GM21360 (cell line): ENCODE data around the gene THBS2.

ENCODE experiments used
- ATAC-seq: cut with Tn5 transposase; IDR thresholded peaks from one replicate; pipeline ENCODE4 v1.9.1; 2021; ENCODE audit warnings: mild to moderate bottlenecking, moderate library complexity; ENCODE audit not compliant: unreplicated experiment

The THBS2 gene

GRCh38 chr6:169251371-169251802 lies 2.3 kb downstream of the THBS2 start:
- ATAC-seq: no peak

DNA sequence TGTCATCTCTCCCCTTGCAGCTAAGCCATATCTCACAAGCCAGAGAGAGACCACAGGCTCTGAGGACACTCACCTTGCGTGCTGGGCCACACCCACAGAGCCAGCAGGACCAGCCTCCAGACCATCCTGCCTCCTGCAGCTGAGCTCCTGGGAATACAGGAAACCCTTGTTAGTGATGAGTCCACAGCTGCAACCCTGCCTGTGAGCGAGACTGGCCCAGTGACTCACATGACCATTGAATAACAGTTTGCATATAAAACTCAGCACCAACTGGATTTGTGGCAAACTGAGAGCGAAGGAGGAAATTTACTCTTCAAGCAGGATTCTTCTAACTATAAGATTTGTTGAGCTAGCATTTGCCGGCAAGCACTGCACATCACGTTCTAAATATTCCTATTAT lies 3.0 kb downstream of the THBS2 start:
- ATAC-seq: no peak

DNA sequence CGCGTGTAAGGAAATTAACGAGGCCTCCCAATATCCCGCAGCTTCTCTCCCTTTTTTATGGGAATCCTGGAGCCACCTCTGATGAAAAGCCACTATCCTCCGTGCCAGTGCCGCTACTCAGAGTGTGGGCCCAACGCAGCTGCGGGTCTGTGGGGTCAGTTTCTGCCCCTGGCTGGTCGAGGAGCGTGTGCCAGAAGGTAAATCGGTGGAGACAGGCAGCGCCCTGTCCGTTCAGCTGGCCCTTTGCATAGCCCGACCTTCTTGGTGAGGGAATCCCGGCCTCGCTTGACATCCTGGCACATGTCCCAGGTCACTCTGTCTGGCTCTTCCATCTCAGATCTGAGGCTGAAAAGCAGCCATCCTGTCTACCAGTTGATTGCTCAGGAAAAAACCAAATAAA lies 4.6 kb downstream of the THBS2 start:
- no peak for ATAC-seq

DNA sequence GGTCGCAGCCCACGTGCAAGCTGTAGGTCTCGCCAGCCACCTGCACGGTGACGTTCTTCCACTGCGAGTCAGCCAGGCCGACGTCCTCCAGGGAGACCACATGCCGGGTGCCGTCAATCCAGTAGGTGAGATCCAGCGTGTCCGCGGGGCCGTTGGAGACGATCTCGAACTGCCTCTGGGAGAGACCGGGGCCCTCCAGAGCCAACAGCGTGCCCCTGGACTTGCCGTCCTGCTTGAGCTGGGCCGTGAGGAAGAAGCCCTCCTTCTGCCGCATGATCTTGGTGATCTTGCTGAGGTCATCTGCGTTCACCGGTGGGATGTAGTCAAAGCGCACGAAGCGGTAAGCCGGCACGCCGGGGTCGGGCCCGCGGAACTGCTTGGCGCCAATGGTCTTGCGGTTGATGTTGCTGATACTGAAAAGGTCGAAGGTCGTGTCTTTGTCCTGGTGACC lies 5.1 kb downstream of the THBS2 start:
- ATAC-seq: no peak

DNA sequence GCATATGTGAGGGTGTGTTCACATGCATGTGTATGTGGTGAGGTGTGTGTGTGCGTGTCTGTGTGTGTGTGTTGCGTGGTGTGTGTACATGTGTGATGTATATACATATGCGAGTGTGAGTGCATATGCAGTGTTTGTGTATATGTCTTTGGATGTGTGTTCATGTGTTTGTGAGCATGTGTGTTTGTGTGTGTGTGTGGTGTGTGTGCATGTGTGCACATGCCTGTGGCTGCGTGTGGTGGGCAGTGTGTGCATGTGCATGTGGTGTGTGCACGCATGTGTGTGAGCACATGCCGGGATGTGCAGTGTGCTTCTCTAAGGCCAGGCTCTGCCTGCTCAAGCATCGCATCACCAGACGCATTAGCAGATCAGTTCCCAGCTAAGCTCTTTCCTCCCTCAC lies 5.7 kb downstream of the THBS2 start:
- no peak for ATAC-seq

DNA sequence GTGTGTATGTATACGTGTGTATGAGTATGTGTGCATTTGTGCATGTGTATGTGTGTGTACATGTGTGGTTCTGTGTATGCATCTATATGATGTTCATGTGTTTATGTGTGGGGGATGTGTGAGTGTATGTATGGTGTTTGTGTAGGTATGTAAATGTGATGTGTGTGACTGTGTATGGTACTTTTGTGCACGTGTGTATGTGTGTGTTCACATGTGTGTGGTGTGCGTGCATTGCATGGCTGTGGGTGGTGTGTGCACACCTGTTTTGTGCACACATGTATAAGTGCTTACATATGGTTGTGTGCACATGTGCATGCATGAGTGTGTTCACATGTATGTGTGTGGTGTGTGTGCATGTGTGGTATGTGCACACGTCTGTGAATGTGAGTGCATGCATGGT lies 6.2 kb downstream of the THBS2 start:
- no peak for ATAC-seq

DNA sequence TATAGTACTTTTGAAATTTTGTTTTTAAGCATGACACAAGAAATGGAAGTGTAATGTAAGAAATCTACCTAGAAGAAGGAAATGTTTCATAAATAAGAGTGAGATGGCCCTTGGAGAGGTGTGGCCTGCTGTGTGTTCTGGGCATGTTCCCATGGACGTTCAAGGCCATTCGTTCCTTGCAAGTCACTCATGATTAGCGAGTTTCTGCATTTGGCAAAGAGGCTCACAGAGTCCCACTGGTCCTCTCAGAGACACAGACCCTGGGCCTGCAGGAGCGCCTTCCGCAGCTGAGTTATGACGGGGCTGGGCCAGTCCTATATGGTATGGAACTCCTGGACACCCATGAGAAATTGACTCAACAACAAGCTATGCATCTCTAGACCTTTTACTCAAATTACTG lies 7.2 kb downstream of the THBS2 start:
- ATAC-seq: no peak

DNA sequence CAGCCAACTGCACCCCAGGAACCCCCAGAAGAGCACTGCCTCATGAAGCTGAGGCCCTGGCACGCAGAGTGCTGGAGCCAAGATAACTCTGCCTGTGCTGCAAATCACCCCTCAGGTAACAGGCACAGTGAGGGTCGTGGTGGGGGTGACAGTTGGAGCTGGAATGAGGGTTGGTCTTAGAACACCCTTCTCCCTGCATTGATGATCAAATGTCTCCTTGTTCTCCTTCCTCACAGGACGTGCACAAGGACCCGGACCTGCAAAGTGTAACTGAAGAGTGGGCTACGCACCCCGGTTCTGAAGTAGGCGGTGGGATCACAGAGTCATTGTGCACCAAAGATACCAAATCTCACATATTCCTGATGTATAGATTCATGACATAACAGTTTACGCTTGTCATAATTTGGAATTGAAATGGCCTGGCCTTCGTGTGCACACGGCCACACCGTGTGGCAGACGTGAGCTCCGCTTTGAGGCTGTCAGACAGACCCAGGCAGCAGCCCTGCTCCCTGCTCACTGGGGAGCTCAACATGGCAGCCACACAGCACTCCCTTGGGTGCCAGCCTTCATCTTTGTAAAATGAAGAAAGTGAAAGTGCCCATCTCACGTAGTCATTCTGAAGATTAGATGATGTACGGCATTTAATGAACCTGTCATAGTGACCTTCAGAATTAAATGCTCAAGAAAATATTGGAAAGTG lies 8.8 kb downstream of the THBS2 start:
- no peak for ATAC-seq

DNA sequence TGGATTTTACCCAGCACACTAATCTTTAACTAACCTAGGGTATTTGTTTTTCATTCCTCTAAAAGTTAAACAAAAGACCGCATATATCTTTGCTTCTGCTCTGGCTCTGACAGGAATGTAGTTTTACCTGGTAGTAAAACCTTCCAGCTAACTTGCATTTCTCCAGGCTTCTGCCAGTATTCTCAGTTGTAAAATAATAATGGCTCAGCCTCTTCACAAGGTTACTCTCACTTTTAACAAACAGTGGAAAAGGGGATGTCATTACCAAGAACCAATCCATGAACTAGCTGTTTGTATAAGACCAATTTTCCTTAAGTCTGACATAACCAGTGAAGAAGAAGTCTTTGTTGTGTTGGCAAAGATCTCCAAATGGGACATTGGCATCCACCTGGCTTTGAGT lies 10.0 kb downstream of the THBS2 start:
- no peak for ATAC-seq

- ATAC-seq: no peak
Observed at GRCh38 chr6:169243186-169243585, 10.5 kb downstream of the THBS2 start.

GRCh38 chr6:169241688-169242350 lies 11.8 kb downstream of the THBS2 start:
- no peak for ATAC-seq

- no peak for ATAC-seq
Observed at GRCh38 chr6:169240591-169241390, 12.9 kb downstream of the THBS2 start.

DNA sequence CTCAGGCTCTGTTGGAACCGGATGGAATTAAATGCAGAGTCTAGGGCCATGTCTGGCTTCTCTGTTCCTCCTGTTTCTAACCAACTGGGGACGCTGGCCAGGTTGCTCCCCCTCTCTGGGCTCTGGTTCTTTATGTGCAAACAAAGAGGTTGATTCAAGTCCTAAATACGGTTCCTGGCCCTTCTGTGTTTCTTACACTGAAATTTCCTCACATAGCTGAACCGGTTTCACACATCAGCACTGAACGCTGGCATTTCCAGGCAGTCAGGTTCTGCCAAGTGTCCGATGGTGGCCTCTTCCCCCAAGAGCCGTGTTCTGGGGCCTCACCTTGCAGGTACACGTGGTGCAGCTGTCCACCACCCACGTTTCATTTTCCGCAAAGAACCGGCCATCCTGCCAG lies 13.5 kb downstream of the THBS2 start:
- ATAC-seq: no peak

- ATAC-seq: no peak
Observed at GRCh38 chr6:169239181-169239580, 14.5 kb downstream of the THBS2 start.

- ATAC-seq: no peak
Observed at GRCh38 chr6:169238766-169239165, 14.9 kb downstream of the THBS2 start.

GRCh38 chr6:169237496-169238134 lies 16.0 kb downstream of the THBS2 start:
- no peak for ATAC-seq

DNA sequence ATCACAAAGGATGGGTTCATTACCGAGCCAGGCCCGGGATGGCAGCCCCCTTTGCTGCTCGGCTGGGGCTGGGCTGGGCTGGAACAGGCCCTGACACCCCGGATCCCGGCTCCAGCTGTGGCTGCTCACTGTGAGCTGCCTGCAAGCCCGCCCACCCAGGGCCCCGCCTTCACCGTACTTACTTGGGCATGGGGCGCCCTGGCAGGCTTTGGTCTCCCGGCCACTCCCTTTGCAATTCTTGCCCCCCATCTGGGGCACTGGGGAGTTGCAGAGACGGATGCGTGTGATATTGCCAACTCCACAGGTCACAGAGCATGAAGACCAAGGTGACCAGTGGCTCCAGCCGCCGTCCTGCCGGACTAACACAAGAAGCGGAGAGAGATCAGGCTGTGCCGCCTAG lies 16.7 kb downstream of the THBS2 start:
- ATAC-seq: no peak

GRCh38 chr6:169236545-169236944 lies 17.1 kb downstream of the THBS2 start:
- no peak for ATAC-seq

DNA sequence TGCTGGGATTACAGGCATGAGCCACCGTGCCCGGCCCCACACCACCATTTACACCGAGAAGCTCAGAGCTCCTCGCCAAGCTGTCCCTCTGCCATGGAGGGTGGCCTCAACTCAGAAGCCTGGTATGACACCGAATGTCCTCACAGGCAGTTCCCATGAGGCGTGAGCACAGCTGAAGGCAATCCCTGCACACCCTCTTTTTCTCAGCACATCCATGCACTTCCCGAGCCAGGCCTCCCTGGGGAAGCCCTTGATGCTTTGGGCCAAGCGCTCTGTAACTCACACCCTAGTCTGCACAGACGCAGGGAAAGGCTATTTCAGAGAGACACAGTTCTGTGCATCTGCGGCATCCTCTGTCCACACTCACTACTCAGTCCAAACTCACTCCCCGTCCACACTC lies 18.4 kb downstream of the THBS2 start:
- ATAC-seq: no peak

GRCh38 chr6:169234634-169235033 lies 19.0 kb downstream of the THBS2 start:
- no peak for ATAC-seq

DNA sequence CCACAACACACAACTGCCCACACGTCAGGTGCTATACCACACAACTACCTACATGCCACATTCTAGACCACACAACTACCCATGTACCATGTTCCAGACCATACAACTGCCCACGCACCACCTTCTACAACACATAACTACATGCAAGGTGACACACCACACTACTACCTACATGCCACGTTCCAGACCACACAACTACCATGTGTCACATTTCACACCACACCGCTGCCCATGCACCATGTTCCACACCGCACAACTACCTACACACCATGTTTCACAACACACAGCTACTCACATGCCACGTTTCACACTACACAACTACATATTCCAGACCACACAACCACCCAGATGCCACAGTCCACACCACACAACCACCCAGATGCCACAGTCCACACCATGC lies 19.8 kb downstream of the THBS2 start:
- ATAC-seq: no peak
